Left renal pelvis (tissue), 4 donors: ENCODE results near the gene SLC39A11. TPM values are rescaled to one million over a fixed set of nuclear protein-coding genes. Genes with fewer than 3 reads are reported as not detected.
A peak's percentile ranks its signal among the peaks of the same experiment; 100 is the strongest.
"Not testable (repeated sequence)": the region's sequence is repeated elsewhere in the genome, so short reads cannot be mapped to it uniquely, and the experiment has no call there.

Experiments used
- DNase-seq, 4 donors: peaks; one replicate each; pipeline ENCODE4 v3.0.0-alpha.2; 2013; ENCODE audit warnings: low read depth in 4 of 4, low spot score in 3 of 4
- polyA plus RNA-seq, 4 donors: library from polyadenylated mRNA; unstranded; fragments of 120-200 nt; gene quantifications; one replicate each; pipeline ENCODE4 v1.2.1, GENCODE V29; 2013; ENCODE audit not compliant: insufficient read length in 4 of 4

Gene SLC39A11
- polyA plus RNA-seq, 4 donors: 11.7 to 28.4 (median 24.5) TPM

GRCh38 chr17:73013816-73014663 lies 78.4 kb downstream of the SLC39A11 start:
- no peak for DNase-seq

GRCh38 chr17:73013301-73013700 lies 79.2 kb downstream of the SLC39A11 start:
- no peak for DNase-seq

- DNase-seq: no peak
Measured at GRCh38 chr17:73011016-73011486, 81.4 kb downstream of the SLC39A11 start.

GRCh38 chr17:73010414-73010813 lies 82.1 kb downstream of the SLC39A11 start:
- DNase-seq: no peak

- no peak for DNase-seq
Measured at GRCh38 chr17:73007407-73007806, 85.1 kb downstream of the SLC39A11 start.

GRCh38 chr17:73005360-73005759 lies 87.1 kb downstream of the SLC39A11 start:
- no peak for DNase-seq

- DNase-seq: no peak
Measured at GRCh38 chr17:73003487-73003886, 89.0 kb downstream of the SLC39A11 start.

GRCh38 chr17:73000832-73001231 lies 91.7 kb downstream of the SLC39A11 start:
- no peak for DNase-seq

GRCh38 chr17:72999474-72999873 lies 93.0 kb downstream of the SLC39A11 start:
- DNase-seq: not testable (repeated sequence)

- DNase-seq: no peak
Measured at GRCh38 chr17:72998343-72998742, 94.1 kb downstream of the SLC39A11 start.

GRCh38 chr17:72997559-72997958 lies 94.9 kb downstream of the SLC39A11 start:
- no peak for DNase-seq

GRCh38 chr17:72996791-72997190 lies 95.7 kb downstream of the SLC39A11 start:
- DNase-seq: no peak

GRCh38 chr17:72995008-72995656 lies 97.4 kb downstream of the SLC39A11 start:
- DNase-seq: no peak

- not testable (repeated sequence) for DNase-seq
Measured at GRCh38 chr17:72992783-72993467, 99.6 kb downstream of the SLC39A11 start.

GRCh38 chr17:72991651-72992050 lies 100.8 kb downstream of the SLC39A11 start:
- no peak for DNase-seq

- no peak for DNase-seq
Measured at GRCh38 chr17:72989074-72989610, 103.3 kb downstream of the SLC39A11 start.

GRCh38 chr17:72988451-72988850 lies 104.0 kb downstream of the SLC39A11 start:
- DNase-seq: no peak

GRCh38 chr17:72987166-72987565 lies 105.3 kb downstream of the SLC39A11 start:
- no peak for DNase-seq

GRCh38 chr17:72985882-72986720 lies 106.4 kb downstream of the SLC39A11 start:
- DNase-seq: peak; percentile 29 to 55 (median 50)

GRCh38 chr17:72984926-72985325 lies 107.6 kb downstream of the SLC39A11 start:
- DNase-seq: no peak
